IPS-NIHi11 (cell line): Measurements from ENCODE around the gene HNRNPDL.
"Not testable (repeated sequence)": the region's sequence is repeated elsewhere in the genome, so short reads cannot be mapped to it uniquely, and the experiment has no call there.

ENCODE experiments used
- DNase-seq: peaks from one replicate; pipeline ENCODE4 v3.0.0; 2012; ENCODE audit warnings: mixed read lengths, low spot score

Gene HNRNPDL

GRCh38 chr4:82432596-82432995, 2.3 kb upstream of the HNRNPDL start:
- DNase-seq, result no peak

GRCh38 chr4:82431831-82432230, 1.6 kb upstream of the HNRNPDL start:
- DNase-seq, result no peak

GRCh38 chr4:82430964-82431745, 893 bp upstream of the HNRNPDL start:
- DNase-seq, result peak; percentile 46

- no peak for DNase-seq
Measured at GRCh38 chr4:82429728-82430192, 502 bp downstream of the HNRNPDL start.

GRCh38 chr4:82428969-82429727, 1.1 kb downstream of the HNRNPDL start:
- peak; percentile 94 for DNase-seq

- no peak for DNase-seq
Measured at GRCh38 chr4:82428526-82428968, 1.7 kb downstream of the HNRNPDL start.

- DNase-seq, result no peak
Measured at GRCh38 chr4:82425478-82425877, 4.8 kb downstream of the HNRNPDL start.

GRCh38 chr4:82423245-82424054, 6.8 kb downstream of the HNRNPDL start:
- no peak for DNase-seq

- no peak for DNase-seq
Measured at GRCh38 chr4:82422616-82423015, 7.6 kb downstream of the HNRNPDL start.

GRCh38 chr4:82421796-82422560, 8.3 kb downstream of the HNRNPDL start:
- no peak for DNase-seq

- no peak for DNase-seq
Measured at GRCh38 chr4:82419451-82419850, 10.8 kb downstream of the HNRNPDL start.

GRCh38 chr4:82415922-82416365, 14.3 kb downstream of the HNRNPDL start:
- no peak for DNase-seq

- not testable (repeated sequence) for DNase-seq
Measured at GRCh38 chr4:82415061-82415460, 15.2 kb downstream of the HNRNPDL start.

GRCh38 chr4:82403725-82404124, 26.5 kb downstream of the HNRNPDL start:
- no peak for DNase-seq

GRCh38 chr4:82402196-82402775, 28.0 kb downstream of the HNRNPDL start:
- no peak for DNase-seq

- no peak for DNase-seq
Measured at GRCh38 chr4:82401600-82401999, 28.7 kb downstream of the HNRNPDL start.

GRCh38 chr4:82398263-82398662, 32.0 kb downstream of the HNRNPDL start:
- no peak for DNase-seq

GRCh38 chr4:82397527-82397926, 32.7 kb downstream of the HNRNPDL start:
- no peak for DNase-seq

- no peak for DNase-seq
Measured at GRCh38 chr4:82394896-82395295, 35.4 kb downstream of the HNRNPDL start.

GRCh38 chr4:82390061-82390460, 40.2 kb downstream of the HNRNPDL start:
- DNase-seq, result not testable (repeated sequence)

GRCh38 chr4:82388405-82388804, 41.9 kb downstream of the HNRNPDL start:
- DNase-seq, result no peak
